LNCaP clone FGC (cell line): ENCODE data around the gene C14orf132.

ENCODE experiments used
- DNase-seq: peaks from one replicate; pipeline ENCODE4 v3.0.0-alpha.2; 2011; ENCODE audit warnings: low read depth
- H3K4me3 ChIP-seq: 2 replicates; pipeline ENCODE4 v1.5.1; 2011; ENCODE audit warnings: mild to moderate bottlenecking, low read depth, low read length, control low read depth
- TF ChIP-seq, protein P1 (sequence below): IDR thresholded peaks from 2 replicates; pipeline ENCODE4 v1.5.1; 2012; ENCODE audit warnings: mild to moderate bottlenecking; ENCODE audit not compliant: control insufficient read depth, insufficient read depth; ENCODE audit errors: extremely low read depth

Gene C14orf132

DNA sequence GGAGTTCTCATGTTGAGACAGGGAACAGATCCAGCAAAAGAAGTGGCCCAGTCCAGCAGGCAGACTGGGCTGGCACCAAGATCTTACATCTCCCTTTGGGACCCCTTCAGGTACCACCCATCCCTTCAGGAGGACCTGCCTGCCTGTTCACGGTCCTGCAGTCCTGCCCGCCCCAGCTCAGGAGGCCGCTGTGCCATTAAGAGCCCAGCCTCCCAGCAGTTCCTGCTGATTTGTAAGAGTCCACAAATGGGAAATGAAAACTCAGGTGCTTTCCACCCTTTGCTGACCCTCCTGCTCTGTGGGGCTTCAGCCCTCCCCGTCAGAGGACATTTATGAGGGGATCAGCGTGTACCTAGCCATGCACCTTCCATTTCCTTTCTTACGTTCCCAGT is 39.5 kb downstream of the C14orf132 start:
- no peak for DNase-seq
- no peak overlapping the region for H3K4me3 ChIP-seq
- TF ChIP-seq, protein P1, sequence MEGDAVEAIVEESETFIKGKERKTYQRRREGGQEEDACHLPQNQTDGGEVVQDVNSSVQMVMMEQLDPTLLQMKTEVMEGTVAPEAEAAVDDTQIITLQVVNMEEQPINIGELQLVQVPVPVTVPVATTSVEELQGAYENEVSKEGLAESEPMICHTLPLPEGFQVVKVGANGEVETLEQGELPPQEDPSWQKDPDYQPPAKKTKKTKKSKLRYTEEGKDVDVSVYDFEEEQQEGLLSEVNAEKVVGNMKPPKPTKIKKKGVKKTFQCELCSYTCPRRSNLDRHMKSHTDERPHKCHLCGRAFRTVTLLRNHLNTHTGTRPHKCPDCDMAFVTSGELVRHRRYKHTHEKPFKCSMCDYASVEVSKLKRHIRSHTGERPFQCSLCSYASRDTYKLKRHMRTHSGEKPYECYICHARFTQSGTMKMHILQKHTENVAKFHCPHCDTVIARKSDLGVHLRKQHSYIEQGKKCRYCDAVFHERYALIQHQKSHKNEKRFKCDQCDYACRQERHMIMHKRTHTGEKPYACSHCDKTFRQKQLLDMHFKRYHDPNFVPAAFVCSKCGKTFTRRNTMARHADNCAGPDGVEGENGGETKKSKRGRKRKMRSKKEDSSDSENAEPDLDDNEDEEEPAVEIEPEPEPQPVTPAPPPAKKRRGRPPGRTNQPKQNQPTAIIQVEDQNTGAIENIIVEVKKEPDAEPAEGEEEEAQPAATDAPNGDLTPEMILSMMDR = no peak

DNA sequence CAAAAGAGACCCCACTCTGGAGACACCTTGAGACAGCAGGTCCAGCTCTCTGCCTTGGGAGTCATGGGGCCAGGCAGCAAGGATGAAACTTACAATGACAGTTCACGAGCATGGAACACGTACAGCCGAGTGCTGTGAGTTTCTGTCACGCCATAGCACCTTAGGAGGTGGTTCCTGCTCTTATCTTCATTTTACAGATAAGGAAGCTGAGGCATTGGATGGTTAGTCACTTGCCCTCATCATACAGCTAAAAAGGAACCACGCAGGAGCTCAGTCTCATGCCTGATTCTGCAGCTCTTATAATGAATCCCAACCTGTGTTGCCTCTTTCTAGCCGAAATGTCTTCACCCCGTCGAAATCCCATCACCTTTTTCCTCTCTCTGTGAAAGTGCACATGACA is 39.9 kb downstream of the C14orf132 start:
- no peak for DNase-seq
- TF ChIP-seq, protein P1 = no peak
- H3K4me3 ChIP-seq = no peak overlapping the region

DNA sequence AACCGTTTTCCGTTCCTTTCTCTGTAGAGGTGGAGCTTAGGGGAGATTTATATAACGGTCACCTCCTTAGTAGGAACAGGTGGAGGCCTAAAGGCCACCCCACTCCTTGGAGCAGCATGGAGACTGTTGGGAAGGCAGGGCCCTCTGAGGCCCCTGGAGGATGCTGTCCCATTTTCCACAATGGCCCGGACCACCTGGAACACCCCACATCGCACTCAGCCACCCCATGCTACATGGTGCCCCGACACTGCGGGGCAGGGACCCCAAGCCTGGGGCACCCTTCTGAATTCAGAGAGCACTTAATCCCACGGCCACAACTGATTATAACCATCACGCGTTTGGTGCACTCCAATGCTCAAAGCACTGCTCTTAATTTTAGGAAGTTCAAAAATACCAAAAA is 41.4 kb downstream of the C14orf132 start:
- DNase-seq = no peak
- TF ChIP-seq, protein P1 = no peak
- no peak overlapping the region for H3K4me3 ChIP-seq

DNA sequence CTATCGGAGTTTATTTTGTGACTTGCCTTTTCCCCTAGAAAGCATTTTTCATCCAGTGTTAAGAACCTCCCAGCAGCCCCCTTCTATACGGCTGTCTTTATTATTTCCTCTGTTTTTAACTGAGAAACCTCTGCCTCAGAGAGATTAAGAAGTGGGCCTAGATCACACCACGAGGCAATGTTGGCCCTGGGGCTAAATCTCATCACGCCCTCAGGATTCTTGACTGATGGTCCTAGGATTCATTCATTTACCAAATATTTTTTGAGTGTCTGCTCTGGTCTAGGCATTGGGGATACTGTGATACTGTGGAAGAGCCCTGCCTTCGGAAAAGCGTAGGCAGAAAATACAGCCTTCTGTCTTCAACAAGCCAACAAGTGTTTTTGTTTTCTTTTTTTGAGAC is 42.1 kb downstream of the C14orf132 start:
- TF ChIP-seq, protein P1 = no peak
- DNase-seq = no peak
- no peak overlapping the region for H3K4me3 ChIP-seq

- DNase-seq = no peak
- H3K4me3 ChIP-seq = no peak overlapping the region
- TF ChIP-seq, protein P1 = no peak
Measured at GRCh38 chr14:96081767-96082400, 42.7 kb downstream of the C14orf132 start.

- no peak overlapping the region for H3K4me3 ChIP-seq
- TF ChIP-seq, protein P1 = no peak
- DNase-seq = no peak
Measured at GRCh38 chr14:96082420-96083300, 43.5 kb downstream of the C14orf132 start.
